ENCODE data around the gene SMCR8. TPM values are rescaled to one million over a fixed set of nuclear protein-coding genes. Genes with fewer than 3 reads are reported as not detected.
"Not testable (repeated sequence)": the region's sequence is repeated elsewhere in the genome, so short reads cannot be mapped to it uniquely, and the experiment has no call there.

The SMCR8 gene
- total RNA-seq, 4 donors from 2014 or later, result 11.4 to 21.4 (median 14.3) TPM

GRCh38 chr17:18280249-18280648, 34.8 kb upstream of the SMCR8 start:
- no peak for TF ChIP-seq CTCF (IDR thresholded peaks at IDR 0.05)
- DNase-seq (ENCODE audit: low spot score) (no peak), ATAC-seq (ENCODE audit: low FRiP score) (no peak)

GRCh38 chr17:18280766-18281371, 34.2 kb upstream of the SMCR8 start:
- no peak for ATAC-seq (ENCODE audit: low FRiP score)

GRCh38 chr17:18281788-18282187, 33.3 kb upstream of the SMCR8 start:
- no peak for ATAC-seq (ENCODE audit: low FRiP score)
- TF ChIP-seq CTCF (IDR thresholded peaks at IDR 0.05), result no peak
- DNase-seq (ENCODE audit: low spot score), result no peak

More at GRCh38 chr17:18280766-18281371, 34.2 kb upstream of the SMCR8 start:
- DNase-seq (ENCODE audit: low spot score), result no peak
- no peak for TF ChIP-seq CTCF (IDR thresholded peaks at IDR 0.05)

- ATAC-seq (ENCODE audit: low FRiP score), result no peak
- TF ChIP-seq CTCF (IDR thresholded peaks at IDR 0.05), result no peak
- no peak for DNase-seq (ENCODE audit: low spot score)
Observed at GRCh38 chr17:18285296-18285695, 29.8 kb upstream of the SMCR8 start.

- no peak for ATAC-seq (ENCODE audit: low FRiP score)
- no peak for TF ChIP-seq CTCF (IDR thresholded peaks at IDR 0.05)
- no peak for DNase-seq (ENCODE audit: low spot score)
Observed at GRCh38 chr17:18291718-18292540, 23.2 kb upstream of the SMCR8 start.

GRCh38 chr17:18298061-18298460, 17.0 kb upstream of the SMCR8 start:
- not testable (repeated sequence) for ATAC-seq (ENCODE audit: low FRiP score); DNase-seq (ENCODE audit: low spot score)

- ATAC-seq (ENCODE audit: low FRiP score) (peak; percentile 28), DNase-seq (ENCODE audit: low spot score) (no peak)
- TF ChIP-seq CTCF (IDR thresholded peaks at IDR 0.05), result no peak
Observed at GRCh38 chr17:18300725-18301480, 14.2 kb upstream of the SMCR8 start.

- ATAC-seq (ENCODE audit: low FRiP score), result not testable (repeated sequence)
Observed at GRCh38 chr17:18303206-18303605, 11.9 kb upstream of the SMCR8 start.

More at GRCh38 chr17:18303206-18303605, 11.9 kb upstream of the SMCR8 start:
- not testable (repeated sequence) for DNase-seq (ENCODE audit: low spot score)

Measured in omental fat pad (tissue), 4 donors.